Parietal lobe (tissue), 2 donors: ENCODE results near the gene ERGIC3. TPM values are rescaled to one million over a fixed set of nuclear protein-coding genes. Genes with fewer than 3 reads are reported as not detected.

Experiments used
- small RNA-seq: library from RNA; depleted of rRNA; stranded (forward); fragments of <200 nt; gene quantifications from one replicate; pipeline ENCODE3, GENCODE V24; 2014; ENCODE audit warnings: low replicate concordance
- total RNA-seq: library from RNA; depleted of rRNA; stranded (reverse); fragments of >200 nt; gene quantifications from one replicate; pipeline ENCODE4 v1.2.3, GENCODE V29; 2014

The ERGIC3 gene
- 186 TPM for total RNA-seq

DNA sequence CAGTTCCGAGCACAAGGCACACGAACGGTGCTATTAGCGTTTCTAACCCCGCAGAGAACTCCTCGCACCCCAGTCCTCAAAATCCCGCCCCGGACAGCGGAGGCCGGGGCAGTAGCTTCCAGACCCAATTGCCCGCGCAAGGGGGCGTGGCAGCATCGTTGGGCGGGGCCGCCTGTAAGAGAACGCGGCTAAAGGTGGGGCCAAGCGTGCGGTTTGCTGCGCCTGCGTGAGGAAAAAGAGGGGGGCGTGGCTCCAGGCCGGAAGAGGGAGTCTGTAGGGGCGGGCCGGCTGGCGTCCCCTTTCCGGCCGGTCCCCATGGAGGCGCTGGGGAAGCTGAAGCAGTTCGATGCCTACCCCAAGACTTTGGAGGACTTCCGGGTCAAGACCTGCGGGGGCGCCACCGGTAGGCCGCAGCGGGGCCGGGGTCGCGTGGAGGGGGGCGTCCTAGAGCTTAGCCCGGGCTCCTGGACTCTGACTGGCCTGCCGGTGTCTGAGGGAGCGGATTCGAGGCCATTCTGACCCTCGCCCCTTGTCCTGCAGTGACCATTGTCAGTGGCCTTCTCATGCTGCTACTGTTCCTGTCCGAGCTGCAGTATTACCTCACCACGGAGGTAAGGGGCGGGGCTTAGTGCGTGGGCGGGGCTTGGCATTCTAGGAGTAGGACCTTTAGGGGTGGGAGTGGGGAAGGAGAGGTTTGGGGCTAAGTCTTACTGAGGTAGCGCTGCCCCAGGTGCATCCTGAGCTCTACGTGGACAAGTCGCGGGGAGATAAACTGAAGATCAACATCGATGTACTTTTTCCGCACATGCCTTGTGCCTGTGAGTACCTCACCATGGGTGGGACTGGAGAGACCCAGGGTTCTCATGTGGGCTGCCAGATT, at the start of gene ERGIC3:
ERGIC3 (plus strand) TSS at position 296 of the 880 bp plus-strand sequence; CDS start at position 316, 20 bp downstream.

DNA sequence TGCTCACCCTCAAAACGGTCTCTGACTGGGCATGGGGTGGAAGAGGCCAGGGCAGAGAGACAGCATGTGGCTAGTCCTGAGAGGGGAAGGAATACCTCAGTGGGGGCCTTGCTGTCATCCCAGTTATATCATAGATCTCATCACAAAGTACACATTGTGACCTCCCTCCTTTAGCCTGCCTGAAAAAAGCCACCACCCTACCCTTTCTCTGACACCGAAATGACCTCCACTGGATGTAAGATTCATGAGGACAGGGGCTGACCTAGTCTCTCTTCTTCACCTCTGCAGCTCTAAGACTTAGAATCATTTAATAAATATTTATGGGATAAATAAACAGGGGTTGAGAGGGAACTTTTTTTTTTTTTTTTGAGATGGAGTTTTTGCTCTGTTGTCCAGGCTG, 12.3 kb upstream of the ERGIC3 start, which contains the start of gene C20orf173:
C20orf173 (minus strand) TSS at position 101 of the 400 bp plus-strand sequence. CDS start 279 bp downstream, outside the sequence.

Small RNA genes within 50 kb of the gene (small RNA-seq; reads per million reads assigned to genes)
- gene RPL37P1 = not detected

Other genes with a start within 250 kb of the ERGIC3 start
- not detected for gene FAM83C, start 249.7 kb upstream of the ERGIC3 start, total RNA-seq
- 36.3 TPM for gene UQCC1, start 130.1 kb upstream of the ERGIC3 start, total RNA-seq
- gene GDF5, start 103.8 kb upstream of the ERGIC3 start, total RNA-seq = 0.63 TPM
- gene CEP250, start 86.5 kb upstream of the ERGIC3 start, total RNA-seq = 50.4 TPM
- not detected for gene C20orf173, start 12.4 kb upstream of the ERGIC3 start, total RNA-seq
- gene SPAG4, start 73.8 kb downstream of the ERGIC3 start, total RNA-seq = 1.9 TPM
- 107 TPM for gene CPNE1, start 122.8 kb downstream of the ERGIC3 start, total RNA-seq
- 108 TPM for gene RBM12, start 122.8 kb downstream of the ERGIC3 start, total RNA-seq
- gene NFS1, start 157.3 kb downstream of the ERGIC3 start, total RNA-seq = 39.4 TPM
- gene ROMO1, start 157.3 kb downstream of the ERGIC3 start, total RNA-seq = 35.1 TPM
- 583 TPM for gene RBM39, start 200.2 kb downstream of the ERGIC3 start, total RNA-seq
- gene PHF20, start 229.9 kb downstream of the ERGIC3 start, total RNA-seq = 63.2 TPM